RWPE2 (cell line): Measurements from ENCODE around the gene FMC1.
"Not testable (repeated sequence)": the region's sequence is repeated elsewhere in the genome, so short reads cannot be mapped to it uniquely, and the experiment has no call there.

Experiments
- ATAC-seq: fragments of 200-7000 bp; cut with Tn5 transposase; 3 replicates; pipeline ENCODE4 v1.9.1; 2021; ENCODE audit warnings: low read depth
- DNase-seq: peaks from one replicate; pipeline ENCODE4 v3.0.0-alpha.2; 2020; ENCODE audit warnings: low spot score
- H3K27ac ChIP-seq: fragments of 450-650 bp; 2 replicates; pipeline ENCODE4 v1.5.1; 2017; ENCODE audit warnings: mild to moderate bottlenecking; ENCODE audit not compliant: poor library complexity, severe bottlenecking
- H3K27me3 ChIP-seq: fragments of 250-450 bp; sonication (Bioruptor Pico); 2 replicates; pipeline ENCODE4 v1.5.1; 2021; ENCODE audit warnings: mild to moderate bottlenecking, moderate library complexity; ENCODE audit not compliant: insufficient read depth, poor library complexity, severe bottlenecking
- H3K36me3 ChIP-seq: fragments of 250-450 bp; sonication (Bioruptor Pico); 2 replicates; pipeline ENCODE4 v1.5.1; 2020; ENCODE audit warnings: low read depth, mild to moderate bottlenecking, moderate library complexity
- H3K4me1 ChIP-seq: fragments of 250-450 bp; sonication (Bioruptor Pico); 2 replicates; pipeline ENCODE4 v1.5.1; 2021; ENCODE audit warnings: mild to moderate bottlenecking, moderate library complexity; ENCODE audit not compliant: insufficient read depth, poor library complexity, severe bottlenecking
- H3K4me3 ChIP-seq: fragments of 250-450 bp; sonication (Bioruptor Pico); 2 replicates; pipeline ENCODE4 v1.5.1; 2021; ENCODE audit warnings: mild to moderate bottlenecking, moderate library complexity; ENCODE audit not compliant: severe bottlenecking
- H3K9me3 ChIP-seq: fragments of 250-450 bp; sonication (Bioruptor Pico); 2 replicates; pipeline ENCODE4 v1.5.1; 2021; ENCODE audit warnings: mild to moderate bottlenecking, moderate library complexity; ENCODE audit not compliant: severe bottlenecking
- CTCF ChIP-seq: fragments of 450-650 bp; IDR thresholded peaks from one replicate; pipeline ENCODE4 v1.5.1; 2017; ENCODE audit warnings: mild to moderate bottlenecking, moderate library complexity; ENCODE audit not compliant: poor library complexity, severe bottlenecking

Gene FMC1

GRCh38 chr7:139354729-139355128 is 13.6 kb downstream of the FMC1 start:
- DNase-seq (no peak), ATAC-seq (no peak)
- H3K4me1 ChIP-seq = no peaks in the 10 kb centered on the region
- H3K27me3 ChIP-seq = no peaks in the 10 kb centered on the region
- H3K36me3 ChIP-seq = no peaks in the 10 kb centered on the region; the same call in 1 of the 2 replicates
- no peaks in the 10 kb centered on the region for H3K9me3 ChIP-seq
- no peak overlapping the region for H3K27ac ChIP-seq
- no peak for TF ChIP-seq CTCF
- no peak overlapping the region for H3K4me3 ChIP-seq

- no peaks in the 10 kb centered on the region for H3K4me1 ChIP-seq
- H3K27ac ChIP-seq = no peak overlapping the region
- H3K9me3 ChIP-seq = no peaks in the 10 kb centered on the region
- no peak overlapping the region for H3K4me3 ChIP-seq
- ATAC-seq (no peak), DNase-seq (no peak)
- no peak for TF ChIP-seq CTCF
- no peaks in the 10 kb centered on the region; the same call in 1 of the 2 replicates for H3K36me3 ChIP-seq
- H3K27me3 ChIP-seq = no peaks in the 10 kb centered on the region
These were observed 14.2 kb downstream of the FMC1 start for GRCh38 chr7:139355320-139355719.

- peaks cover 14% of the 10 kb centered on the region for H3K4me1 ChIP-seq
- not testable (repeated sequence) for ATAC-seq, H3K36me3 ChIP-seq, H3K27me3 ChIP-seq, H3K9me3 ChIP-seq, DNase-seq
- H3K4me3 ChIP-seq = peak overlapping the region; percentile 64
- H3K27ac ChIP-seq = peak overlapping the region; percentile 89
These were observed 16.8 kb downstream of the FMC1 start for GRCh38 chr7:139357729-139358506.

- peaks cover 18% of the 10 kb centered on the region for H3K4me1 ChIP-seq
- H3K9me3 ChIP-seq = peaks cover 2% of the 10 kb centered on the region
- H3K4me3 ChIP-seq = peak overlapping the region; percentile 64
- DNase-seq = no peak
- H3K27ac ChIP-seq = peak overlapping the region; percentile 89
- no peak for TF ChIP-seq CTCF
- no peaks in the 10 kb centered on the region for H3K27me3 ChIP-seq
- peaks cover 18% of the 10 kb centered on the region for H3K36me3 ChIP-seq
- ATAC-seq = no peak; the same call in 1 of the 3 replicates
These were observed 17.6 kb downstream of the FMC1 start for GRCh38 chr7:139358541-139359365.

- Histone ChIP-seq H3K27me3 (no peaks in the 10 kb centered on the region), H3K27ac (peak within 1 kb of the TSS; percentile 89), H3K9me3 (peaks cover 2% of the 10 kb centered on the region), H3K4me3 (peak within 1 kb of the TSS; percentile 64), H3K4me1 (peaks cover 18% of the 10 kb centered on the region), H3K36me3 (peaks cover 25% of the 10 kb centered on the region)
- no peak for TF ChIP-seq CTCF
- ATAC-seq = peak; percentile 70
- peak; percentile 99 for DNase-seq
These were observed 18.5 kb downstream of the FMC1 start, which contains the start of gene LUC7L2 for GRCh38 chr7:139359366-139360209. LUC7L2 (plus strand) TSS chr7:139359894; CDS start chr7:139360262, 368 bp downstream.
